ENCODE measurements around the gene ABCA13. TPM values are rescaled to one million over a fixed set of nuclear protein-coding genes. Genes with fewer than 3 reads are reported as not detected.

Gene ABCA13
- total and polyA plus RNA-seq, 7 experiments from 2014 or later: 0.11 to 0.42 TPM; not detected in 5

- CTCF ChIA-PET: no interaction called here
- POLR2A ChIA-PET: no interaction called here
- no peak for ATAC-seq
Observed at GRCh38 chr7:48300301-48300700, 129.0 kb downstream of the ABCA13 start.

GRCh38 chr7:48301201-48301600, 129.9 kb downstream of the ABCA13 start:
- ATAC-seq (no peak), DNase-seq (no peak)
- H3K4me3 Mint-ChIP-seq: no peak overlapping the region
- CTCF ChIA-PET: no interaction called here
- peaks cover 0 to 7% (median 0%) of the 10 kb centered on the region in 7 donors for H3K4me1 Mint-ChIP-seq
- no peaks in the 10 kb centered on the region for H3K9me3 ChIP-seq (ENCODE audit: control insufficient read depth in 2 of 3, low read length in 3 of 3)
- no peaks in the 10 kb centered on the region for H3K36me3 Mint-ChIP-seq
- H3K27me3 Mint-ChIP-seq: peaks cover 0 to 16% (median 5%) of the 10 kb centered on the region in 5 donors
- H3K4me3 ChIP-seq (ENCODE audit: low read length): no peak overlapping the region
- no peaks in the 10 kb centered on the region for H3K36me3 ChIP-seq (ENCODE audit: control insufficient read depth in 2 of 3, insufficient read depth in 3 of 3, low read length in 3 of 3)
- H3K9me3 Mint-ChIP-seq: no peaks in the 10 kb centered on the region
- H3K27ac ChIP-seq (ENCODE audit: low read depth, low read length): no peak overlapping the region
- no peaks in the 10 kb centered on the region for H3K27me3 ChIP-seq (ENCODE audit: control insufficient read depth in 2 of 2, insufficient read depth in 2 of 2, low read length in 2 of 2)
- no peak overlapping the region for H3K27ac Mint-ChIP-seq
- no peaks in the 10 kb centered on the region for H3K4me1 ChIP-seq (ENCODE audit: control insufficient read depth in 2 of 2, insufficient read depth in 2 of 2, low read length in 2 of 2)
- intact Hi-C loops (cut with micrococcal nuclease): no loop called here
- POLR2A ChIA-PET: no interaction called here

More at GRCh38 chr7:48300301-48300700, 129.0 kb downstream of the ABCA13 start:
- H3K27me3 Mint-ChIP-seq: peaks cover 2 to 10% (median 6%) of the 10 kb centered on the region in 5 donors
- no peak overlapping the region for H3K27ac Mint-ChIP-seq
- H3K9me3 Mint-ChIP-seq: no peaks in the 10 kb centered on the region
- no peak for DNase-seq
- peaks cover 0 to 7% (median 0%) of the 10 kb centered on the region in 7 donors for H3K4me1 Mint-ChIP-seq
- Histone ChIP-seq H3K27ac (ENCODE audit: low read depth, low read length) (no peak overlapping the region), H3K27me3 (ENCODE audit: control insufficient read depth in 2 of 2, insufficient read depth in 2 of 2, low read length in 2 of 2) (no peaks in the 10 kb centered on the region), H3K4me1 (ENCODE audit: control insufficient read depth in 2 of 2, insufficient read depth in 2 of 2, low read length in 2 of 2) (no peaks in the 10 kb centered on the region), H3K36me3 (ENCODE audit: control insufficient read depth in 2 of 3, insufficient read depth in 3 of 3, low read length in 3 of 3) (no peaks in the 10 kb centered on the region), H3K4me3 (ENCODE audit: low read length) (no peak overlapping the region), H3K9me3 (ENCODE audit: control insufficient read depth in 2 of 3, low read length in 3 of 3) (no peaks in the 10 kb centered on the region)
- H3K4me3 Mint-ChIP-seq: no peak overlapping the region
- intact Hi-C loops (cut with micrococcal nuclease): no loop called here
- H3K36me3 Mint-ChIP-seq: no peaks in the 10 kb centered on the region

- DNase-seq (no peak), ATAC-seq (no peak)
- Histone ChIP-seq H3K27ac (ENCODE audit: low read depth, low read length) (no peak overlapping the region), H3K27me3 (ENCODE audit: control insufficient read depth in 2 of 2, insufficient read depth in 2 of 2, low read length in 2 of 2) (no peaks in the 10 kb centered on the region), H3K36me3 (ENCODE audit: control insufficient read depth in 2 of 3, insufficient read depth in 3 of 3, low read length in 3 of 3) (no peaks in the 10 kb centered on the region), H3K4me3 (ENCODE audit: low read length) (no peak overlapping the region), H3K4me1 (ENCODE audit: control insufficient read depth in 2 of 2, insufficient read depth in 2 of 2, low read length in 2 of 2) (no peaks in the 10 kb centered on the region), H3K9me3 (ENCODE audit: control insufficient read depth in 2 of 3, low read length in 3 of 3) (no peaks in the 10 kb centered on the region)
- ChIA-PET POLR2A (interaction anchor here (0.5 kb wide), 1 partner anchor 284 kb away, joined by 3 read pairs; no protein-coding TSS in a partner anchor), CTCF (no interaction called here)
- no peak overlapping the region for H3K27ac Mint-ChIP-seq
- peaks cover 0 to 1% (median 0%) of the 10 kb centered on the region in 7 donors for H3K4me1 Mint-ChIP-seq
- no peaks in the 10 kb centered on the region for H3K9me3 Mint-ChIP-seq
- H3K4me3 Mint-ChIP-seq: no peak overlapping the region
- H3K27me3 Mint-ChIP-seq: peaks cover 0 to 16% (median 5%) of the 10 kb centered on the region in 5 donors
- intact Hi-C loops (cut with micrococcal nuclease): no loop called here
- no peaks in the 10 kb centered on the region for H3K36me3 Mint-ChIP-seq
Observed at GRCh38 chr7:48304641-48305040, 133.4 kb downstream of the ABCA13 start.

- POLR2A ChIA-PET: no interaction called here
- CTCF ChIA-PET: no interaction called here
Observed at GRCh38 chr7:48305661-48306060, 134.4 kb downstream of the ABCA13 start.

GRCh38 chr7:48307041-48307714, 135.9 kb downstream of the ABCA13 start:
- DNase-seq (no peak), ATAC-seq (no peak)
- intact Hi-C loops (cut with micrococcal nuclease): no loop called here
- H3K4me3 Mint-ChIP-seq: no peak overlapping the region
- H3K4me1 Mint-ChIP-seq: no peaks in the 10 kb centered on the region
- Histone ChIP-seq H3K9me3 (ENCODE audit: control insufficient read depth in 2 of 3, low read length in 3 of 3) (no peaks in the 10 kb centered on the region), H3K36me3 (ENCODE audit: control insufficient read depth in 2 of 3, insufficient read depth in 3 of 3, low read length in 3 of 3) (no peaks in the 10 kb centered on the region), H3K27me3 (ENCODE audit: control insufficient read depth in 2 of 2, insufficient read depth in 2 of 2, low read length in 2 of 2) (no peaks in the 10 kb centered on the region), H3K4me1 (ENCODE audit: control insufficient read depth in 2 of 2, insufficient read depth in 2 of 2, low read length in 2 of 2) (no peaks in the 10 kb centered on the region), H3K27ac (ENCODE audit: low read depth, low read length) (no peak overlapping the region), H3K4me3 (ENCODE audit: low read length) (no peak overlapping the region)
- POLR2A ChIA-PET: no interaction called here
- no peak overlapping the region for H3K27ac Mint-ChIP-seq
- H3K9me3 Mint-ChIP-seq: no peaks in the 10 kb centered on the region
- no peaks in the 10 kb centered on the region for H3K36me3 Mint-ChIP-seq
- CTCF ChIA-PET: no interaction called here
- peaks cover 0 to 16% (median 4%) of the 10 kb centered on the region in 5 donors for H3K27me3 Mint-ChIP-seq

More at GRCh38 chr7:48305661-48306060, 134.4 kb downstream of the ABCA13 start:
- no peaks in the 10 kb centered on the region for H3K36me3 Mint-ChIP-seq
- peaks cover 0 to 16% (median 5%) of the 10 kb centered on the region in 5 donors for H3K27me3 Mint-ChIP-seq
- H3K4me3 Mint-ChIP-seq: no peak overlapping the region
- Histone ChIP-seq H3K4me3 (ENCODE audit: low read length) (no peak overlapping the region), H3K27ac (ENCODE audit: low read depth, low read length) (no peak overlapping the region), H3K9me3 (ENCODE audit: control insufficient read depth in 2 of 3, low read length in 3 of 3) (no peaks in the 10 kb centered on the region), H3K4me1 (ENCODE audit: control insufficient read depth in 2 of 2, insufficient read depth in 2 of 2, low read length in 2 of 2) (no peaks in the 10 kb centered on the region), H3K36me3 (ENCODE audit: control insufficient read depth in 2 of 3, insufficient read depth in 3 of 3, low read length in 3 of 3) (no peaks in the 10 kb centered on the region), H3K27me3 (ENCODE audit: control insufficient read depth in 2 of 2, insufficient read depth in 2 of 2, low read length in 2 of 2) (no peaks in the 10 kb centered on the region)
- no peaks in the 10 kb centered on the region for H3K9me3 Mint-ChIP-seq
- ATAC-seq: no peak
- DNase-seq: no peak
- H3K4me1 Mint-ChIP-seq: no peaks in the 10 kb centered on the region
- intact Hi-C loops (cut with micrococcal nuclease): no loop called here
- H3K27ac Mint-ChIP-seq: peak overlapping the region in 1 of 9 donors; percentile 15

GRCh38 chr7:48309720-48310119, 138.5 kb downstream of the ABCA13 start:
- H3K36me3 ChIP-seq (ENCODE audit: control insufficient read depth in 2 of 3, insufficient read depth in 3 of 3, low read length in 3 of 3): no peaks in the 10 kb centered on the region
- ATAC-seq (no peak), DNase-seq (no peak)
- no peaks in the 10 kb centered on the region for H3K27me3 ChIP-seq (ENCODE audit: control insufficient read depth in 2 of 2, insufficient read depth in 2 of 2, low read length in 2 of 2)
- intact Hi-C loops (cut with micrococcal nuclease): no loop called here
- no peaks in the 10 kb centered on the region for H3K36me3 Mint-ChIP-seq
- POLR2A ChIA-PET: no interaction called here
- H3K27ac ChIP-seq (ENCODE audit: low read depth, low read length): no peak overlapping the region
- H3K4me3 Mint-ChIP-seq: no peak overlapping the region
- no peaks in the 10 kb centered on the region for H3K4me1 ChIP-seq (ENCODE audit: control insufficient read depth in 2 of 2, insufficient read depth in 2 of 2, low read length in 2 of 2)
- H3K27me3 Mint-ChIP-seq: peaks cover 0 to 12% (median 0%) of the 10 kb centered on the region in 5 donors
- CTCF ChIA-PET: no interaction called here
- H3K4me1 Mint-ChIP-seq: no peaks in the 10 kb centered on the region
- H3K9me3 Mint-ChIP-seq: no peaks in the 10 kb centered on the region
- H3K9me3 ChIP-seq (ENCODE audit: control insufficient read depth in 2 of 3, low read length in 3 of 3): no peaks in the 10 kb centered on the region
- H3K4me3 ChIP-seq (ENCODE audit: low read length): no peak overlapping the region
- H3K27ac Mint-ChIP-seq: no peak overlapping the region

GRCh38 chr7:48311464-48312100, 140.3 kb downstream of the ABCA13 start:
- Histone ChIP-seq H3K9me3 (ENCODE audit: control insufficient read depth in 2 of 3, low read length in 3 of 3) (no peaks in the 10 kb centered on the region), H3K27ac (ENCODE audit: low read depth, low read length) (no peak overlapping the region), H3K4me3 (ENCODE audit: low read length) (no peak overlapping the region), H3K36me3 (ENCODE audit: control insufficient read depth in 2 of 3, insufficient read depth in 3 of 3, low read length in 3 of 3) (no peaks in the 10 kb centered on the region), H3K4me1 (ENCODE audit: control insufficient read depth in 2 of 2, insufficient read depth in 2 of 2, low read length in 2 of 2) (no peaks in the 10 kb centered on the region), H3K27me3 (ENCODE audit: control insufficient read depth in 2 of 2, insufficient read depth in 2 of 2, low read length in 2 of 2) (no peaks in the 10 kb centered on the region)
- Mint-ChIP-seq H3K9me3 (no peaks in the 10 kb centered on the region), H3K36me3 (no peaks in the 10 kb centered on the region), H3K4me3 (no peak overlapping the region), H3K4me1 (no peaks in the 10 kb centered on the region), H3K27me3 (peaks cover 0 to 2% (median 0%) of the 10 kb centered on the region in 5 donors), H3K27ac (no peak overlapping the region)
- ATAC-seq (no peak), DNase-seq (no peak)
- ChIA-PET CTCF (no interaction called here), POLR2A (no interaction called here)
- intact Hi-C loops (cut with micrococcal nuclease): no loop called here
